ENCODE results near the gene LDLRAD3. TPM values are rescaled to one million over a fixed set of nuclear protein-coding genes. Genes with fewer than 3 reads are reported as not detected.

LDLRAD3 gene
- total RNA-seq, 2 donors from 2014 or later: 0.19 to 0.45 TPM

DNA sequence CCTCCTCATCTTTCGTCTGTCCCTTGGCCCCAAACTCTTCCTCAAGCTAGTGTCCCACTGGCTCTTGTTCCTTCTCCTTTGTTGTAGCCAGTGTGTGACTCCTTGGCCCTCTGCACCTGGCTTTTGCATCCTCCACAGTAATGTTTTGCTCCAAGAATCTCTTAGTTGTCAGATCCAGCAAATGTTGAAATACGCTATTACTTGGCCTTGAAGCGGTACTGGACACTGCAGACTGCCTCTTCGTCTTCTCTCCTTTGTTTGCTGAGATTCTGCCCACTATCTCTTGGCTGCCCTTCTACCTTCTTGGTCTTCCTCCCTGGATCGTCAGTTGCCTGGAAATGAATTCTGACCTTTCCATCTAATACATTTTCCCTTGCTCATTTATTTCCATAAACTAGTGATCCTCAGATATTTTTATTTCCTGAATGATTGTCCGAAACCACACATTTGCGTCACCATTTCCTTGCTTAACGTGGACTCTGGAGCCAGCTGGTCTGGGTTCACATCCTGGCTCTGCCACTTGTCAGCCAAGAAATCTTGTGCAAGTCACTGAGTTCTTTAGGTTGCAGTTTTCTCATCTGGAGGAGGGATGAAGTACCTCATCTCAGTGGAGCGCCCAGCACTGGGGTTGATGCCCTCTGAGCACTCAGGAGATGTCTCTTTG, 113.6 kb downstream of the LDLRAD3 start:
- H3K36me3 Mint-ChIP-seq (ENCODE audit: low read depth): no peaks in the 10 kb centered on the region

DNA sequence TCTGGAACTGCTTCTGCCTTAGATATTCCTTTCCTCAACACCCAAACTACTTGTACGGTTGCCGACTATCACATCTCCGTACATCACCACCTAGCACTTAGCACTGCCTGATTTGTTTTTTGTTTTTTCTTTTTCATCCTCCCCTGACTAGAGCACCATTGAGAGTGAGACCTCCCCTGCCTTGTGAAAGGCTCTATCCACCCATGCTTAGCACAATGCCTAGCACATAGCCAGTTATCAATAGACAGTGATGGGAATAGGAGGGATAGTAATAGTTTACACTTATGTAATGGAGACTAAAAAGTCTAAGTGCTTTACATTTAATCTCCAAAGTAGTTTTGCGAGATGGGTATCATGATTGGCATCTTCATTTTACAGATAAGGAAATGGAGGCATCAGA, 115.8 kb downstream of the LDLRAD3 start:
- H3K4me1 Mint-ChIP-seq: peaks cover 5% of the 10 kb centered on the region
- H3K27me3 Mint-ChIP-seq: peaks cover 2% of the 10 kb centered on the region
- no peak overlapping the region for H3K27ac Mint-ChIP-seq
- no peak for ATAC-seq (replicated peaks)
- no peak overlapping the region for H3K4me3 Mint-ChIP-seq
- H3K9me3 Mint-ChIP-seq: peaks cover 8% of the 10 kb centered on the region
- no peaks in the 10 kb centered on the region for H3K36me3 Mint-ChIP-seq (ENCODE audit: low read depth)

More for the DNA sequence above, 113.6 kb downstream of the LDLRAD3 start:
- Mint-ChIP-seq H3K4me1 (peaks cover 7% of the 10 kb centered on the region), H3K27me3 (no peaks in the 10 kb centered on the region), H3K9me3 (peaks cover 8% of the 10 kb centered on the region), H3K4me3 (no peak overlapping the region), H3K27ac (no peak overlapping the region)
- no peak for ATAC-seq (replicated peaks)

DNA sequence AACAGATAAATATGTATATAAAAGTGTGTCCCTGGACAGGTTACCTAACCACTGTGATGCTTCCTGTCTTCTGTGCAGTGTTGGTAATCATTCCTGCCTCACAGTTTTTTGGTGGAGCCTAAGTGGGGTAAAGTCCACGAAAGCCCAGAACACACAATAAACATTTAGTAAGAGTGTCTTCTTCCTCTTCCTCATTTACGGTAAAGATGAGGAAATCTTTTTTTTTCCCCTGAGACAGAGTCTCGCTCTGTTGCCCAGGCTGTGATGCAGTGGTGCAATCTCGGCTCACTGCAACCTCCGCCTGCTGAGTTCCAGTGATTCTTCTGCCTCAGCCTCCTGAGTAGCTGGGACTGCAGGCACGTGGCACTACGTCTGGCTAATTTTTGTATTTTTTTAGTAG, 117.1 kb downstream of the LDLRAD3 start:
- no peak overlapping the region for H3K27ac Mint-ChIP-seq
- no peak overlapping the region for H3K4me3 Mint-ChIP-seq
- peaks cover 5% of the 10 kb centered on the region for H3K27me3 Mint-ChIP-seq
- peaks cover 5% of the 10 kb centered on the region for H3K9me3 Mint-ChIP-seq
- H3K36me3 Mint-ChIP-seq (ENCODE audit: low read depth): no peaks in the 10 kb centered on the region
- no peak for ATAC-seq (replicated peaks)
- H3K4me1 Mint-ChIP-seq: no peaks in the 10 kb centered on the region

DNA sequence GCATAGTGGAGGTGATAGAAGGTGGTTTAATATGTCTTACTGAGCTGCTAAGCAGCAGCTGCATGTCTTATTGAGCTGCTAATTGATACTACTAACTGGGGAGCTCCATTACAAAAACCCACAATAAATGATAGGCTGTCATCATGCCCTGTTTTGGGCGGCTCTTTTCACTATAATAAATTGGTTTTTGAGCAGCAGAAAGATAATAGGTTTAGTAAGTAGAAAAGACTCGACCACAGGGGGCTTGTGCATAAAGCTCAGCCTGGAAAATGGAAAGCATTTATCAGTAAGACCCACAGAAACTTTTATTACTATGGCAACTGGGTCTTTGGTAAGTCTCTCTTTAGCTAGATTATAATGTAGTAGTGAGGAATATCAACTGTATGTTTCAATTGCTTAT, 117.6 kb downstream of the LDLRAD3 start:
- H3K4me3 Mint-ChIP-seq: no peak overlapping the region
- H3K4me1 Mint-ChIP-seq: no peaks in the 10 kb centered on the region
- ATAC-seq (replicated peaks): no peak
- H3K36me3 Mint-ChIP-seq (ENCODE audit: low read depth): no peaks in the 10 kb centered on the region
- H3K9me3 Mint-ChIP-seq: peaks cover 10% of the 10 kb centered on the region
- no peak overlapping the region for H3K27ac Mint-ChIP-seq
- peaks cover 8% of the 10 kb centered on the region for H3K27me3 Mint-ChIP-seq

DNA sequence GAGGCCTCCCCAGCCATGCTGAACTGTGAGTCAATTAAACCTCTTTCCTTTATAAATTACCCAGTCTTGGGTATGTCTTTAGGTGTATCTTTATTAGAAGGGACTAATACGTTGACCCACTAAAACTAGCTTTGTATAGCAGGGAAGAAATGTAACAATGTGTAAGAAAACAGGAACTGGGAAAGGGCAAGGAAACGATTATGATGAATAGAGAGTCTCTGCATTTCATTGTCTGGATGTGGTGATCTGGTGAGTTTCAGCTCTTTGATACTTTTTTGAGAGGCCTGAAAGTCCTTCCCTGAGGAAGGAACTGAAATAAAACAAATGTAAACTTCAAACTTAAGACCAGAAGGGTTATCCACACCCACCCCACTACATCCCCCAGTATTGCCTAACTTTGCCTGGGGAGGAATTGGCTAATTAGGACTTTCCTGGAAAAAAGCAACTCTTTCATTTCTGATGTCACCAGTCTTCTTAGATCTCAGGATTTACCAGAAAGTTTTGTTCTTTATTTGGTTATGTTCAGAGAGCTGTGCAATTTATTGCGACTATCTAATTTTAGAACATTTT, 119.0 kb downstream of the LDLRAD3 start:
- H3K27me3 Mint-ChIP-seq: peaks cover 15% of the 10 kb centered on the region
- H3K4me3 Mint-ChIP-seq: no peak overlapping the region
- ATAC-seq (replicated peaks): no peak
- H3K4me1 Mint-ChIP-seq: no peaks in the 10 kb centered on the region
- H3K9me3 Mint-ChIP-seq: peaks cover 16% of the 10 kb centered on the region
- no peak overlapping the region for H3K27ac Mint-ChIP-seq
- H3K36me3 Mint-ChIP-seq (ENCODE audit: low read depth): no peaks in the 10 kb centered on the region

DNA sequence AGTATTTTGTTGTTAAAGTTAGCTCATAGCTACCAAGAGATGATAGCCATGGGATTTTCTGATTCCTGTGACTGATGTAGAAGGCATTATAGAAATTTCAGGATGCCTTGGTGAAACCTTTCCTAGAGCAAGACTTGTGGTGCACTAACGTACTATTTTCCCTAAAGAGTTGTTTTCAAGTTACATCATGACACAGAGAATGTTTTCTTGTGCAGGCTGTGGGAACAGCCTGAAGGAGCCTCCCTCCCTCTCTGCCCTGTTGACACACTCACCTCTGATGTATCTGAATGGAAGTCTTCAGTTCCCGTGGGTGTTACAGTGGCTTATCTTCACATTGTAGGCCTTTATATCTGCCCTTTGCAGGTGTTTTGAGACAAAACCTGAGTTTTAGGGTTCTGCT, 121.6 kb downstream of the LDLRAD3 start:
- Mint-ChIP-seq H3K36me3 (ENCODE audit: low read depth) (no peaks in the 10 kb centered on the region), H3K4me1 (no peaks in the 10 kb centered on the region), H3K27me3 (peaks cover 29% of the 10 kb centered on the region), H3K27ac (no peak overlapping the region), H3K9me3 (peaks cover 13% of the 10 kb centered on the region), H3K4me3 (no peak overlapping the region)
- no peak for ATAC-seq (replicated peaks)

DNA sequence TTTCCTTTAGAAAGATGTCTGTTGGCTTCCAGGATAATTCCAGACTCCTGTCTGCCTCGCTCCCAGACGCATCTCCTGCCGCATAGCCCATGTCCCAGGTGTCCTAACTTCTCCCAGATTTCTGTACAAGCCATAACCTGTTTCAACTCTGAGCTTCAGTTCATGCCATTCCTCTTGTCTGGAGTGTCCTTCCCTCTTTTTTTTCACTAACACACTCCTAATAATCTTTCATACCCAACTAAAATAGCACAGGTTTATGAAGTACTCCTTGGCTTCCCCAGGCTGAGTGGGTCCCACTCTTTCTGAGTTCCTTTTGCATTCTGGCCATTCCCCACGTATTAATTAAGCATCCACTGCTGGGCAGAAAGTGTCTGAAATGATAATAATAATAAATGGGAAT, 123.0 kb downstream of the LDLRAD3 start:
- Mint-ChIP-seq H3K4me1 (no peaks in the 10 kb centered on the region), H3K27ac (no peak overlapping the region), H3K27me3 (peaks cover 34% of the 10 kb centered on the region), H3K36me3 (ENCODE audit: low read depth) (no peaks in the 10 kb centered on the region), H3K9me3 (peaks cover 13% of the 10 kb centered on the region), H3K4me3 (no peak overlapping the region)
- ATAC-seq (replicated peaks): no peak

DNA sequence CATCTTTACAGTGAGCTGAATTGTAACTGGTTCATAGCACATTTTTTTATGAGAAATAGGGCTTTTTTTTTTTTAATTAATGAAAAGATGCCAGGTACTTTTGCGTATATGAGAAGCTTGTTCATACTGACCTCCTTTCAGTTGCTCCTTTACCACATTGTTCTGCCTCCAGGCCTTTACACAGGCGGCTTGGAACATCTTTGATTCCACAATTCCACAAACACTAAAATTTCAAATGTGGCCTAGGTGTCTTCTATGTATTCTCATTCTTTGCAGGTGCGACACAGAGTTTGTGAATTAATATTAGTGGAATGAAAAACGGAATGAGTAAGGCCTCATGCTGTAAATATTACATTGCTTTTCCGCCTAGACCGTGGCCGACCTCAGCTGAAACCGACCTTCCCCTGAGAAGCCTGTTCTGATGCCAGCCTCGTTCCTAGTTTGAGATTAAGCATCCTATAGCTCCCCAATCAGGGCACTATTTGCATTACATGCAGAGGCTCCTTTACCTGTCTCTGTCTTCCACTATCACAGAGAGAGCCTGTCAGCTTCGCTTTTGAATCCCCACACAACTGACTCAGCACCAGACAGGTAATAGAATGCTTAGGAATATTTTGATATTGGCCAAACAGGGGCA, 125.8 kb downstream of the LDLRAD3 start:
- Mint-ChIP-seq H3K9me3 (peaks cover 13% of the 10 kb centered on the region), H3K27ac (no peak overlapping the region), H3K27me3 (peaks cover 40% of the 10 kb centered on the region), H3K4me1 (no peaks in the 10 kb centered on the region), H3K4me3 (no peak overlapping the region), H3K36me3 (ENCODE audit: low read depth) (no peaks in the 10 kb centered on the region)
- no peak for ATAC-seq (replicated peaks)

DNA sequence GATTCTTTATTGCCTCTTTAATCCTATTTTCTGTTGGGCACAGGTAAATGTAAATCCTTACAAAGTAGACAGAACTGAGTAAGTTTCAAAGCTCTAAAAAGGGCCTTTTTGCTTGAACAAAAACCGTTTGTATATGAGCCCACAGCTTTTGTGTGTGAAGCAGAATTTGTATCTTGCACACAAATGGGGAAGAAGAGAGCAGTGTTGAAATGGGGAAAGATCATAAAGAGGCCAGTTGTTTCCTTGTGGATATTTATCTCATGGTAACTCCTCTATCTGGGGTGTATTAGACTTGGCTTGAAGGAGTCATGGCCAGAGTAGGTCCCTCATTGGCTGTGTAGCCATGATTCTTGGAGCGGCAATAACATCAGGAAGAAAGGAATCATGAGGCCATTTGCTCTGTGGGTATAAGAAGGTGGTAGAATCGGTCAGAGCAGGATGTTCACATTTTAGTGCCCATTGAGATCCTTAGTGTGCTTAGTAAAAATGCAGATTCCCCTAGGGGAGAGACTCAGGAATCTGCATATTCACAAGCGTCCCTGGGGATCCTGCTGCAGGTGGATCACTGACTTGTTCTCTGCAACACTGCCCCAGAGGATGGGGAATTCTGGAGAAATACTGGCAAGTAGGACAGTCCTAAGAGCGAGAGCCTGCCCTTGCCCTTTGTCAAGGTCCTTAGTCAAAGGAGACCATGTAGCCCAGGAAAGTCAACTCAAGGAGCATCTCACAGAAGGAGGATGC, 126.5 kb downstream of the LDLRAD3 start:
- Mint-ChIP-seq H3K4me3 (no peak overlapping the region), H3K27ac (no peak overlapping the region), H3K4me1 (no peaks in the 10 kb centered on the region), H3K27me3 (peaks cover 37% of the 10 kb centered on the region), H3K9me3 (peaks cover 13% of the 10 kb centered on the region), H3K36me3 (ENCODE audit: low read depth) (no peaks in the 10 kb centered on the region)
- ATAC-seq (replicated peaks): no peak

DNA sequence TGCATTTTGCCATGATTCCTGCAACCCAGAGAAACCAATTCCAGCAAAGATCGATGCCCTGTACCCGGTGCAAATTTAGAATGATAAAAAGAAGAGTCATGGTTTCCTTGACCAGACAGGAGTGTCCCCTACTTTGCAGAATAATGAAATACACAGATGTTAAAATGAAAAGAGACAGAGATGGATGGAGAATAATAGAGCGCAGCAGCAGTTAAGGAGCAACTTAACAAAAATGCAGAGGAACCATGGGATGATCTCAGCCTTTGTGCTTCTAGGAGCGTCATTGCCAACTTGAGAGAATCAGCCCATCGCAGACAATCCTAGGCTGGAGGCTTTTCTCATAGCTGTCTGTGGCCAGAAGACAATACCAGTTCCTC, 127.1 kb downstream of the LDLRAD3 start:
- no peaks in the 10 kb centered on the region for H3K4me1 Mint-ChIP-seq
- H3K27ac Mint-ChIP-seq: no peak overlapping the region
- H3K4me3 Mint-ChIP-seq: no peak overlapping the region
- no peaks in the 10 kb centered on the region for H3K36me3 Mint-ChIP-seq (ENCODE audit: low read depth)
- peaks cover 13% of the 10 kb centered on the region for H3K9me3 Mint-ChIP-seq
- peaks cover 37% of the 10 kb centered on the region for H3K27me3 Mint-ChIP-seq
- ATAC-seq (replicated peaks): no peak

DNA sequence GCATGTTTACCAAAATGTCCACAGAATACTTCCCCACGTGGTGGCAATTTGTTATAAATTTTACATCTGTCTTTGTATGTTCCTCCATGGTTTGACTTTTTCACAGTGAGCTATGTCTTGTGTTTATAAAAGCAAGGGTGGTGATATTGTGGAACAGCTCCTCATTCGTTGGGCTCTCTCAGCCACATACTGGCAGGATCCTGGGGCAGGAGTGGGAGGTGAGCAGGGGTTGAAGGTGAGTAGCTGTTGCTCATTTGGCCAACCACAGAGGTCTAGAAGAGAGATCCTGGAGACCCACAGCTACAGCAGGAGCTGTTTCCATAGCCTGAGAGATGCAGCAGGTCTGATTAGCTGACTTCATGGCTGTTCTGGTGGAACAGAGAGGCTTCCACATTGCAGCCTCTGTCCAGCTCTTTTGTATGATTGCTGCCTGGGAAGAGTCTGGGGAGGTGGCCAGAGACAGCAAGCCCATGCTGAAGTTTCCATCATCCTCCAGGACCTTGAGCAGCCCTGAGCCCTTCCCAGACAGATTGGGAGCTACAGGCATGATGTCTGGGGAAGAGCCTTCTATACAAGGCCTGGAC, 128.1 kb downstream of the LDLRAD3 start:
- H3K27ac Mint-ChIP-seq: no peak overlapping the region
- ATAC-seq (replicated peaks): no peak
- peaks cover 3% of the 10 kb centered on the region for H3K9me3 Mint-ChIP-seq
- H3K4me3 Mint-ChIP-seq: no peak overlapping the region
- peaks cover 30% of the 10 kb centered on the region for H3K27me3 Mint-ChIP-seq
- no peaks in the 10 kb centered on the region for H3K4me1 Mint-ChIP-seq
- H3K36me3 Mint-ChIP-seq (ENCODE audit: low read depth): no peaks in the 10 kb centered on the region

DNA sequence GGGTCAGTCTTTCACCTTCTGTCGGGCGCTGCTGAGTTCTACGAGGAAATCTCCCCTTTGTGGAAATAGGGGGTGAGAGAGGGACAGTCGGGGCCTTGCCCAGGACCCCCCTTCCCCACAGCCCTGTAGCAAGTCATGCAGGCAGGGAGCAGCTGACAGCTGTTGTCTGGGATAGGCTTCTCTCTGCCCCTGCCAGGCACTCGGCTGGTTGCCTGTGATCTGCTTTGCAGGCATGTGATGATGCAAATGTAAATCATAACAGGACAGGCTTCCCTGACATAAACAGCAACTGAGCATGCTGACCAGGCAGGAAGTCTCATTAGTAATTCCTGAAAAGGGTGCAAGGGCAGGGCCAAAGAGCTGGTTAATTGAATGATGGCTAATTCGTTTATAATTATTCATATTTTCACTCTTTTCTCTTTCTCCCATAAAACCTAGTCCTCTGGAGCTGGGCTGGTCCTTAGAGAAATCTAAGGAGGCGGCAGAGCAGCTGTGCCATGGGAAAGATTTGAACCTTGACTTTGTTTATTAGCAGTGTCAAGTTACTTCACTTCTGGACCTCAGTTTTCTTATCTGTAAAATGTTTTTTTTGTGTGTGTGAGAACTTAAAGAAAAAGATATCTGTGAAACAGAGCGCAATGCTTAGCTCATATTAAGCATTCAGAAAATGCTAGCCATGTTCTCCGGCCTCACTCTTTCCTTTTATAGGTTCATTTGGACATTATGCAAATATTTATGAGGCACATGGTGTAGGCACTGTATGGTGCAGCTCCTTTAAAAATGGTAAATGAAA, 129.7 kb downstream of the LDLRAD3 start:
- Mint-ChIP-seq H3K36me3 (ENCODE audit: low read depth) (no peaks in the 10 kb centered on the region), H3K27ac (no peak overlapping the region), H3K4me3 (no peak overlapping the region), H3K27me3 (peaks cover 32% of the 10 kb centered on the region), H3K9me3 (peaks cover 3% of the 10 kb centered on the region), H3K4me1 (no peaks in the 10 kb centered on the region)
- no peak for ATAC-seq (replicated peaks)

DNA sequence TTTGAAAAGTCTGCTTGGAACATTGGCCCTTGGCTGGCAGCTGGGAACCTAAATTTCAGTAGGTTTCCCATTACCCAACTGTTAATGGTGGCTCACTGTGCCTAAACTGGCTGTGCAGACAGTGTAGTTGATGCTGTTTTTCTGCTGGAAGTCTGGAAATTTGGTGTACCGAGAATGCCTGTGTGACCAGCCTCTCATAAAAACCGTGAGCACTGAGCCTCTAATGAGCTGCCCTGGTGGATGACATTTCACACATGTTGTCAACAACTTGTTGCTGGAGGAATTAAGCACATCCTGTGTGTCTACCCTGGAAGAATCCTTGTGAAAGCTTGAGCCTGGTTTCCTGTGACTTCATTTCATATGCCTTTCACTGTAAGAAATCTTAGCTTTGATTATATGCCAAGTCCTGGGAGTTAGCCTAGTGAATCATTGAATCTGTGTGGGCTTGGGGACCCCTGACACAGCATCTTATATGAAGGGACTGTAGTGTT, 131.1 kb downstream of the LDLRAD3 start:
- Mint-ChIP-seq H3K9me3 (no peaks in the 10 kb centered on the region), H3K27me3 (peaks cover 26% of the 10 kb centered on the region), H3K27ac (no peak overlapping the region), H3K4me3 (no peak overlapping the region), H3K36me3 (ENCODE audit: low read depth) (no peaks in the 10 kb centered on the region), H3K4me1 (no peaks in the 10 kb centered on the region)
- no peak for ATAC-seq (replicated peaks)

DNA sequence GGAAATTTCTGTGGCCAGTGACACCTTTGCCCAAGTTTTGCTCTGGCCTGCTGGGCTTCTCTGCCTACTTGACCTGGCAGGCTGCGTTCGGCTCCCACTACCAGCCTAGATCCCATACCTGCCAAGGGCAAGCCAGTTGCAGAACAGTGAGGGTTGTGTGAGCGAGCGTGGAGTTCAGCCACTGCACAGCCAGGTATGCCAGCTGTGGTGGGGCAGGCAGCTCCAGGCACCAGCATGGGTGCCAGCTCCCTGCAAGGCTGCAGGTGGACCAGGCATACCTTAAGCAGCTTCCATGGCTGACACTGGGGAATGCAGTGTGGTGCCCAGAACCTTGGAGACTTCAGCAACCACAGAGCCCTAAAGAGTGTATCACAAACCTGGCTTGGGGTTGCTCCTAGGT, 133.5 kb downstream of the LDLRAD3 start:
- Mint-ChIP-seq H3K27me3 (peaks cover 15% of the 10 kb centered on the region), H3K27ac (no peak overlapping the region), H3K9me3 (no peaks in the 10 kb centered on the region), H3K4me1 (no peaks in the 10 kb centered on the region), H3K4me3 (no peak overlapping the region), H3K36me3 (ENCODE audit: low read depth) (no peaks in the 10 kb centered on the region)
- ATAC-seq (replicated peaks): no peak

Measured in activated T-helper 17 cell treated with anti-CD3 and anti-CD28 coated beads, Interleukin-2, amount 50 U/mL, for 72 hours (primary cell).